GM18951 (cell line): ENCODE measurements around the gene MYO9B.
A peak's percentile ranks its signal among the peaks of the same experiment; 100 is the strongest.

ENCODE experiments used
- POLR2A ChIP-seq: IDR thresholded peaks from 4 replicates; pipeline ENCODE4 v1.6.1; 2011; ENCODE audit warnings: mild to moderate bottlenecking; ENCODE audit not compliant: insufficient read length, insufficient read depth; ENCODE audit errors: extremely low read depth
- in situ Hi-C: fragments of 300-500 bp; cut with MboI; formaldehyde crosslinking; loops from one replicate; pipeline ENCODE4 v1.12.0; 2022; ENCODE audit warnings: low sequenced_read_pairs, mixed read lengths, inconsistent platforms; ENCODE audit not compliant: unreplicated experiment

MYO9B gene, protein sequence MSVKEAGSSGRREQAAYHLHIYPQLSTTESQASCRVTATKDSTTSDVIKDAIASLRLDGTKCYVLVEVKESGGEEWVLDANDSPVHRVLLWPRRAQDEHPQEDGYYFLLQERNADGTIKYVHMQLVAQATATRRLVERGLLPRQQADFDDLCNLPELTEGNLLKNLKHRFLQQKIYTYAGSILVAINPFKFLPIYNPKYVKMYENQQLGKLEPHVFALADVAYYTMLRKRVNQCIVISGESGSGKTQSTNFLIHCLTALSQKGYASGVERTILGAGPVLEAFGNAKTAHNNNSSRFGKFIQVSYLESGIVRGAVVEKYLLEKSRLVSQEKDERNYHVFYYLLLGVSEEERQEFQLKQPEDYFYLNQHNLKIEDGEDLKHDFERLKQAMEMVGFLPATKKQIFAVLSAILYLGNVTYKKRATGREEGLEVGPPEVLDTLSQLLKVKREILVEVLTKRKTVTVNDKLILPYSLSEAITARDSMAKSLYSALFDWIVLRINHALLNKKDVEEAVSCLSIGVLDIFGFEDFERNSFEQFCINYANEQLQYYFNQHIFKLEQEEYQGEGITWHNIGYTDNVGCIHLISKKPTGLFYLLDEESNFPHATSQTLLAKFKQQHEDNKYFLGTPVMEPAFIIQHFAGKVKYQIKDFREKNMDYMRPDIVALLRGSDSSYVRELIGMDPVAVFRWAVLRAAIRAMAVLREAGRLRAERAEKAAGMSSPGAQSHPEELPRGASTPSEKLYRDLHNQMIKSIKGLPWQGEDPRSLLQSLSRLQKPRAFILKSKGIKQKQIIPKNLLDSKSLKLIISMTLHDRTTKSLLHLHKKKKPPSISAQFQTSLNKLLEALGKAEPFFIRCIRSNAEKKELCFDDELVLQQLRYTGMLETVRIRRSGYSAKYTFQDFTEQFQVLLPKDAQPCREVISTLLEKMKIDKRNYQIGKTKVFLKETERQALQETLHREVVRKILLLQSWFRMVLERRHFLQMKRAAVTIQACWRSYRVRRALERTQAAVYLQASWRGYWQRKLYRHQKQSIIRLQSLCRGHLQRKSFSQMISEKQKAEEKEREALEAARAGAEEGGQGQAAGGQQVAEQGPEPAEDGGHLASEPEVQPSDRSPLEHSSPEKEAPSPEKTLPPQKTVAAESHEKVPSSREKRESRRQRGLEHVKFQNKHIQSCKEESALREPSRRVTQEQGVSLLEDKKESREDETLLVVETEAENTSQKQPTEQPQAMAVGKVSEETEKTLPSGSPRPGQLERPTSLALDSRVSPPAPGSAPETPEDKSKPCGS (N-terminal part only)

DNA sequence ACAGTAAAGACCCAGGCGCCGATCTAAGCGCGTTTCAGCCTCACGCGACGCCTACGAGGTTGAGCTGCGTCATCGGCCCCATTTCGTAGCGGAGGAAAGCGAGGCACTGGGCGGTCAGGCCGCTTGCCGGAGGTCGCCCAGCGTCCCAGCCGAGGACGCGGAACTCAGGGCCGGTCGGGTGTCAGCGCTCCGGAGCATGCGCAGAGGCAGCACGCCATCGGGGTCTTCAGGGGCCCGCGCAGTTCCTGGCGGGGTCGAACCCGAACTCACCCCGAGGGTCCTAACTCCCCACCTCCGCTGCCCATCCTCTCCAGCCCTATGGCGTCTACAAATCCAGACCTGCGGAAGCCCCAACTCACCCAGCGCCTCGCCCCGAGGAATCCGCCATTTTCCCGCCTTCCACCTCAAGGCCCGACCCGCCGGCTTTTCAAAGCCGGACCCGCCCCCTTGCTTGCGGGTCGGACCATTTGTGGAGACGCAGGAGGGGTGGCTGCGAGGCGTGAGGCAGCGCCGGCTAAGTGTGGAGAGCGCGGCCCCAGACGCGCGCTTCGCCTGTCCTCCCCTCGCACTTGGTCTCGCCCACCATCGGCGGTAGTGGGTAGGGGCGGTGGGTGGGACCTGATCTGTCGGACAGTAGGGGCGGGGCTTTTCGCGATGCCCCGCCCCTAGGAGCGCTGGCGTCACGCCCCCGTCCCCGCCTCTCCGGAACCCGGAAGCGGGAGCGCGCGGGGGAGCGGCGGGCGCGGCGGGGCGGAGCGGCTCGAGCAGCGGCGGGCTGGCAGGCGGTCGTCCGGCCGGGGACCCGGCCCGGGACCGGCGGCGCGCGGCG is at the start of gene MYO9B, which contains the start of gene HAUS8:
MYO9B (plus strand) TSS at position 743 of the 829 bp plus-strand sequence. CDS start 25,941 bp downstream, outside the sequence.
HAUS8 (minus strand) TSS at position 418 of the 829 bp plus-strand sequence; CDS start at position 388, 30 bp downstream.
- TF ChIP-seq POLR2A = peak; percentile 84
- in situ Hi-C loops = no loop called here

DNA sequence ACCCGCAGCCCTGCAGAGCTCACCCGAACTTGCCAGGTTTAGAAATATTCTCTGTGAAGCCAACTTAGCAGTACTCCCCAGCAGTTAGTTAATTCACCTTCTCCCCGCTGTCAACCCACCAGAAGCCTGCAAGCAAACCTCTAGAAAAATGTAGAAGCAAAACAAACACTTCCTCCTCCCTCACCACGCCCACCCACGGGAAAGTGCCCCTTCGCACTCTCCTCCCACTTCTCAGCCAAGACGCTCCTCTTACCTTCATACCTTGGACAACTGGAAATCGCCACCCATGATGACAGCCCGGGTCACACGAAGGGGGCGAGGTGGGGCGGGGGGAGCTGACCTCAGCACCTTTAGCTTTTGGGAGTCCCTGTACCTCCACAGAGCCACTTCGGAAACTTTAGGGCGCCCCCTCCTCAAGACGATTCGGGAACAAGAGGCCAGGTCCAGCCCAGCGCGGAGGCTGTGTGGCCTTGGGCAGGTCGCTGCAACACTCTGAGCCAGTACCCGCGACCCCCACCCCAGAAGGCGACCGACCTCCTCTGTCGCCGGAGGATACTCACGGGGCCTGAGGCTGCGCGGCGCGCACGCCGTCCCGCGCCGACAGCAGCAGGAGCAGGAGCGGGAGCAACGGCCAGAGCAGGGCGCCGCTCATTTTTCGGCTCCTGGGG is 49.5 kb upstream of the MYO9B start:
- in situ Hi-C loops = no loop called here
- no peak for TF ChIP-seq POLR2A

DNA sequence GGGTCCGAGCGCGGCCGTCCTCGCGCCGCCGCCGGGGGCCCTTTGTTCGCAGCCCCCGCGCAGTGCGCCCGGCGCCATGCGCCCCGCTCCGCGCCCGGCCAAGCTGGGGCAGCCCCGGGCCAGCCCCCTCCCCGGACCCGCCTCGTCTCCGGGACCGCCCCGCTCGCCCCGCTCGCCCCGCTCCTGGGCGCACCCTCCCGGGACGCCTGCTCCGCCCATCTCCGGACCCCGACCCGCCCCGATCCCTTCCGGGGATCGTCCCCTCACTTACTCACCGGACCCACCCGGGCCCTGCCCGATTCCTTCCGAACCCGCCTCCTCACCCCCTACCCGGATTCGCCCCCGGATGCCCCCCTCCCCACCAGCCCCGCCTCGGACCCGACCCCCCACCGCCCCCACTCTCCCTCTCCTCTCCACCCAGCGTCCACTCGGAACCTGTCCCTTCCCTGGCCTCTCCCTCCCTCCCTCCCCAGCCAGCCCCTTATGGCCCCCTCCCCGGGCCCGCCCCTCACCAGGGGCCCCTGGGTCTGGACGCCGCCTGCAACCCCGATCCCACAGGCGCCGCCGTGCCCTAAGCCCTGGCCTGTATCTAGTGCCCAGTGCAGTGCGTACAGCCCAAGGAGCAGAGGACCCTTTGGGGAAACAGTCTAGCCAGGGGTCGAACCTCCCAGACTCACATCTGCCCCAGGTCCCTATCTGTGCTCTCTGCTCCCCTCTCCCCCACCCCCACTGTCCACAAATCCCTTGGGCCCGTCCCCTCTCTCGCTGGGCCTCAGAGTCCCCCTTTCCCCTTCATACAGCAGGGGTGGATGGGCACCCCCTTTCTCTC is 48.7 kb upstream of the MYO9B start, which contains the start of gene CPAMD8:
CPAMD8 (minus strand) TSS at position 105 of the 829 bp plus-strand sequence. CDS start 168 bp downstream, outside the sequence.
- in situ Hi-C loops = no loop called here

DNA sequence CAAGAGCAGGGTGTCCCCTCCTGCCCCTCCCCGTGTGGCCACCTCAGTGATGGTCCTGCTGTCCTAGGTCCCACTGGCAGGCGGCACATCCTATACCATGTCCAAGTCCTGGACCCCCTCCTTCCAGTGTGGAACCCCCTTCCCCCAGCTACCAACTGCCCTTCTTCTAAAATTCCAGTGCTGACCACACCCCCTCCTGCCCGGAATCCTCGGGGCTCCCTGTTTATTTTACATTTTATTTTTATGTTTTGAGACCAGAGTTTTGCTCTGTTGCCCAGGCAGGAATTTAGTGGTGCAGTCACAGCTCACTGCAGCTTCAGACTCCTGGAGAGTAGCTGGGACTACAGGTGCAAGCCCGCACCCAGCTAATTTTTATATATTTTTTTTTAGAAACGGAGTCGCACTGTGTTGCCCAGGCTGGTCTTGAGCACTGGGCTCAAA is 48.0 kb upstream of the MYO9B start:
- no peak for TF ChIP-seq POLR2A
- in situ Hi-C loops = no loop called here

More for the DNA sequence above, 48.7 kb upstream of the MYO9B start, which contains the start of gene CPAMD8:
- no peak for TF ChIP-seq POLR2A

DNA sequence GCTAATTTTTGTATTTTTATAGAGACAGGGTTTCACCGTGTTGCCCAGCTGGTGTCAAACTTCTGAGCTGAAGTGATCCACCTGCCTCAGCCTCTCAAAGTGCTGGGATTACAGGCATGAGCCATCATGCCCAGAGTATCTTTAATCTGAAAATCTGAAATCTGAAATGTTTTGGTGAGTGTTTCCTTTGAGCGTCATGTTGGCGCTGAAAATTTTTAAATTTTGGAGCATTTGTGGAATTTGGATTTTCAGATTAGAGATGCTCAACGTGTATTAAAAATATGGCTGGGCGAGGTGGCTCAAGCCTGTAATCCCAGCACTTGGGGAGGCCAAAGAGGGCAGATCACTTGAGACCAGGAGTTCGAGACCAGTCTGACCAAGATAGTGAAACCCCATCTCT is 43.8 kb upstream of the MYO9B start:
- in situ Hi-C loops = no loop called here
- TF ChIP-seq POLR2A = no peak

DNA sequence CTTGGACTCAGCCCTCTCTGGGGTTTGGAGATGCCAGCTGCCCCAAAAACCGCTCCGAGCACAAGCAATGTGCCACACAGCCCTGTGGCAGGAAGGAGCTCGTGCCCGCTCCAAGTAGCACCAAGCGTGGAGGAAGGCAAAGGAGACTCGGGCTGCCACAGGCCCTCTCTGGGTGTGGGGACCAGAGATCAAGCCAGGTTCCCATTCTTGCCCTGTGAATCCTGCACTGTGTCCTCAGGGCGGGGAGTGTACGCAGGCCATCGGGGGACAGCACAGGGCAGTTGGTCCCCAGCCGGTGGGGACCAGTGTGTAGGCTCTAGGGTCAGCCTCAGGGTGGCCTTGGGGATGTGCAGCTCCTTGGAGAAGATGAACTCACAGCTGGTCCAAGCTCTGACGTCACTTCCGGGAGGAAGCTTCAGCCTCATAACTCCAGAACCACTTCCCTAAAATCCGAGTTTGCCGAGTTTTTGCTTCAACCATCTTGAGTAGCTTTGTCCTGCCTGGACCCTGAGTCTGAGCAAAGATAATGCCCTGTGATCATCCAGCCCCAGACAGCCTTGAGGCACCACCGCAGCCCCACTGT is 39.6 kb upstream of the MYO9B start:
- TF ChIP-seq POLR2A = no peak
- in situ Hi-C loops = no loop called here

DNA sequence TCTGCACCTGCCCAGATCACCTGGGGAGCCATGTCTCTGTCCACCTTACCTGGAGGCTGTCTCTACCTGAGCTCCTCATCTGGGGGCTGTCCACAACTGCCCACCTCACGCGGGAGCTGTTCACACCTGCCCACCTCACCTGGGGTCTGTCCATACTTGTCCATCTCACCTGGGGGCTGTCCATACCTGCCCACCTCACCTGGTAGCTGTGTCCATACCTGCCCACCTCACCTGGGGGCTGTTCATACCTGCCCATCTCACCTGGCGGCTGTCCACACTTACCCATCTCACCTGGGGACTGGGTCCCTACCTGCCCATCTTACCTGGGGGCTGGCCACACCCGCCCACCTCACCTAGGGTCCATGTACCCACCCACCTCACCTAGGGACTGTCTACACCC is 38.9 kb upstream of the MYO9B start:
- in situ Hi-C loops = no loop called here
- TF ChIP-seq POLR2A = no peak

DNA sequence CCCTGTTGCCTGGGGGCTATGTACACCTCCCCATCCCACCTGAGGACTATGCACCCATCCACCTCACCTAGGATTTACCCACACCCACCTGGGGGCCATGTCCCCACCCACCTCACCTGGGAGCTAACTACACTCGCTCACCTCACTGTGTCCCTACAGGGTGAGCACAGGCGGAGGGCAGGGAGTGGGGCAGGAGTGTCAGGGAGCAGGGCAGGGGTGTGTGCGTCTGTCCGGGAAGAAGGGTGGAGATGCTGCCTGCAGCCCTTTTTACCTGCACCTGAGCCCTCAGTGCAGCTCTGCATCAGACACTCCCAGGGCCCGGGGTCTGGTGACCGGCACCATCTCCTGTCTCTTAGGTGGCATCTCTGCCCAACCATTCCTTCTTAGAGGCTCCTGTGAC is 38.4 kb upstream of the MYO9B start:
- no peak for TF ChIP-seq POLR2A
- in situ Hi-C loops = no loop called here

DNA sequence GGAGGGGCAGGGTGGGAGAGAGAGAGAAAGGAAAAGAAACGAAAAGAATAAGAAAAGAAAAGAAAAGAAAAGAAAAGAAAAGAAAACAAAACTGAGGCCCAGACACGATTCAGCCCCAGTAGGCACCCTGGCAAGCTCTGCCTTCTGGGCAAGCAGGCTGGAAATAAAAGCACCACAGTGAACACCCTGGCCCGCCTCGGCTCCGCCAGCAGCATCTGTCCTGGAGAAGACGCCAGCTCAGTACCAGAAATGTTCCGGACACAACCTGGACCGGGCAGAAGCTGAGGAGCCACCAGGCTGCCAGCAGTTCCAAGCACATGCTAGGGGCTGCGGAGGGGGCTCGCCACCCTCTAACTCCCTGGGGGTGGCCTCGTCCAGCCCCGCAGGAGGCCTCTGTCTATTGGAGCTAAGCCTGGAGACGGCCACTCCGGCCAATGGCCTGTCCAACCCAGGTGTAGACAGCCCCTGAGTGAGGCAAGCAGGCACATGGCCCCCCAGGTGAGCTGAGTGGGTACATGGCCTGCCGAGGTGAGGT is 37.5 kb upstream of the MYO9B start:
- no peak for TF ChIP-seq POLR2A
- in situ Hi-C loops = no loop called here

DNA sequence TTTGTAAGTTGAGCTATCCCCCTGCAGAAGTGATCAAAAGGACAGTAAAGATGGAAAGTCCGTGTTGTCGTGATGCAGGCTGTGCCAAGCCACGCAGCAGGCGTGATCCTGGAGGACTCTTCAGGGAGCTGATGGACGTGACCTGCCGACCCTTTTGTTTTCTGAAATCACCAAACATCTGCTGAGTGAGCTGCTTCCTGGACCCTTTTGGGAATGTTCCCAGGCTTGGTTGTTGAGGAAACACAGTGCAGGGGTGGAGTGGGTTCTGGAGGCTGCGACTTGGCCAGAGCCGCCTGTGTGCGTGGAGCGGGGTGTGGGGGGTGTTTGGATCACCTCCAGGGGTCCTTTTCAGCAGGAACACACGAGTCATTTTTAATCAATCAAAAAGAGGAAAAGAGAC is 33.6 kb upstream of the MYO9B start:
- in situ Hi-C loops = no loop called here
- TF ChIP-seq POLR2A = no peak
